ENCODE measurements around the gene PARP16. TPM values are rescaled to one million over a fixed set of nuclear protein-coding genes. Genes with fewer than 3 reads are reported as not detected.
"Not testable (repeated sequence)": the region's sequence is repeated elsewhere in the genome, so short reads cannot be mapped to it uniquely, and the experiment has no call there.

The PARP16 gene
- total RNA-seq, 1 experiment from 2014 or later = 14.8 TPM

GRCh38 chr15:65244638-65245037 lies 42.0 kb downstream of the PARP16 start:
- DNase-seq (ENCODE audit: low read depth) = no peak

- DNase-seq (ENCODE audit: low read depth) = not testable (repeated sequence)
Observed at GRCh38 chr15:65236443-65236842, 50.2 kb downstream of the PARP16 start.

- DNase-seq (ENCODE audit: low read depth) = no peak
Observed at GRCh38 chr15:65233696-65234095, 53.0 kb downstream of the PARP16 start.

- no peak for DNase-seq (ENCODE audit: low read depth)
Observed at GRCh38 chr15:65232520-65232919, 54.2 kb downstream of the PARP16 start.

- no peak for DNase-seq (ENCODE audit: low read depth)
Observed at GRCh38 chr15:65231306-65231705, 55.4 kb downstream of the PARP16 start.

GRCh38 chr15:65226901-65227300 lies 59.8 kb downstream of the PARP16 start:
- DNase-seq (ENCODE audit: low read depth) = not testable (repeated sequence)

- DNase-seq (ENCODE audit: low read depth) = no peak
Observed at GRCh38 chr15:65226221-65226620, 60.5 kb downstream of the PARP16 start.

- no peak for DNase-seq (ENCODE audit: low read depth)
Observed at GRCh38 chr15:65223996-65224395, 62.7 kb downstream of the PARP16 start.

- DNase-seq (ENCODE audit: low read depth) = no peak
Observed at GRCh38 chr15:65222891-65223290, 63.8 kb downstream of the PARP16 start.

- no peak for DNase-seq (ENCODE audit: low read depth)
Observed at GRCh38 chr15:65221697-65222096, 65.0 kb downstream of the PARP16 start.

GRCh38 chr15:65219137-65219536 lies 67.5 kb downstream of the PARP16 start:
- DNase-seq (ENCODE audit: low read depth) = no peak

GRCh38 chr15:65217526-65218482 lies 68.9 kb downstream of the PARP16 start:
- DNase-seq (ENCODE audit: low read depth) = peak; percentile 16

GRCh38 chr15:65215496-65215895 lies 71.2 kb downstream of the PARP16 start:
- no peak for DNase-seq (ENCODE audit: low read depth)

- no peak for DNase-seq (ENCODE audit: low read depth)
Observed at GRCh38 chr15:65214010-65214409, 72.7 kb downstream of the PARP16 start.

- no peak for DNase-seq (ENCODE audit: low read depth)
Observed at GRCh38 chr15:65213241-65213640, 73.4 kb downstream of the PARP16 start.

- DNase-seq (ENCODE audit: low read depth) = no peak
Observed at GRCh38 chr15:65212097-65212496, 74.6 kb downstream of the PARP16 start.

- no peak for DNase-seq (ENCODE audit: low read depth)
Observed at GRCh38 chr15:65211482-65211982, 75.2 kb downstream of the PARP16 start.

- no peak for DNase-seq (ENCODE audit: low read depth)
Observed at GRCh38 chr15:65210770-65211481, 75.8 kb downstream of the PARP16 start, which contains the start of gene CILP. TSS of gene CILP (minus strand) at chr15:65211473. CDS start at chr15:65209755, 1,718 bp downstream.

GRCh38 chr15:65209701-65210643 lies 76.7 kb downstream of the PARP16 start:
- DNase-seq (ENCODE audit: low read depth) = peak; percentile 36

- no peak for DNase-seq (ENCODE audit: low read depth)
Observed at GRCh38 chr15:65208647-65209046, 78.0 kb downstream of the PARP16 start.

All from M059J (cell line).